Adipose tissue (tissue), 3 donors: ENCODE measurements around the gene TTLL13. TPM values are rescaled to one million over a fixed set of nuclear protein-coding genes. Genes with fewer than 3 reads are reported as not detected.
"Not testable (repeated sequence)": the region's sequence is repeated elsewhere in the genome, so short reads cannot be mapped to it uniquely, and the experiment has no call there.

Experiments used
- H3K27ac ChIP-seq: one replicate; pipeline ENCODE4 v1.5.1; 2013; ENCODE audit warnings: low read depth, low read length
- WGBS, 3 donors: extraction: QIAGEN DNeasy Blood & Tissue Kit; methylation state at CpG; one replicate each; pipeline ENCODE4 v1.1.7; 2013; 5-methylcytosine and 5-hydroxymethylcytosine counted together
- polyA plus RNA-seq, 3 donors: library from polyadenylated mRNA; stranded (reverse); fragments of 200-250 nt; gene quantifications; one replicate each; pipeline ENCODE4 v1.2.3, GENCODE V29; 2013
- donor health status: healthy with polysubstance abuse.
- donor health status: Bipolar disorder and iron deficiency.
- donor health status: healthy.

Gene TTLL13
- polyA plus RNA-seq, 3 donors, result 0.08 TPM; not detected in 2

- not testable (repeated sequence) for H3K27ac ChIP-seq
- WGBS, 3 donors, result 36 to 67% (median 65%) methylated on average over 4 of the region's 4 CpGs
Observed at GRCh38 chr15:90296316-90296884, 47.0 kb downstream of the TTLL13 start.

- no peak overlapping the region for H3K27ac ChIP-seq
Observed at GRCh38 chr15:90297021-90297420, 47.7 kb downstream of the TTLL13 start.

GRCh38 chr15:90300541-90300940 is 51.2 kb downstream of the TTLL13 start:
- 86 to 93% (median 90%) methylated on average over 9 of the region's 9 CpGs for WGBS, 3 donors
- no peak overlapping the region for H3K27ac ChIP-seq

More at GRCh38 chr15:90297021-90297420, 47.7 kb downstream of the TTLL13 start:
- WGBS, 3 donors, result 59 to 91% (median 89%) methylated on average over 4 of the region's 4 CpGs

- H3K27ac ChIP-seq, result no peak overlapping the region
- 64 to 70% (median 66%) methylated on average over 21 of the region's 21 CpGs for WGBS, 3 donors
Observed at GRCh38 chr15:90300988-90301706, 51.8 kb downstream of the TTLL13 start.

- 39 to 74% (median 66%) methylated on average over 8 of the region's 8 CpGs for WGBS, 3 donors
- H3K27ac ChIP-seq, result no peak overlapping the region
Observed at GRCh38 chr15:90301707-90302300, 52.4 kb downstream of the TTLL13 start.

GRCh38 chr15:90305355-90305754 is 56.0 kb downstream of the TTLL13 start:
- WGBS, 3 donors, result 95 to 96% (median 95%) methylated on average over 14 of the region's 14 CpGs
- not testable (repeated sequence) for H3K27ac ChIP-seq

- WGBS, 3 donors, result 71 to 82% (median 72%) methylated on average over 3 of the region's 3 CpGs
- no peak overlapping the region for H3K27ac ChIP-seq
Observed at GRCh38 chr15:90305932-90306331, 56.6 kb downstream of the TTLL13 start.

GRCh38 chr15:90306560-90306959 is 57.2 kb downstream of the TTLL13 start:
- H3K27ac ChIP-seq, result no peak overlapping the region

GRCh38 chr15:90307661-90308060 is 58.3 kb downstream of the TTLL13 start:
- no peak overlapping the region for H3K27ac ChIP-seq
- WGBS, 3 donors, result 67 to 93% (median 92%) methylated on average over 2 of the region's 2 CpGs

More at GRCh38 chr15:90306560-90306959, 57.2 kb downstream of the TTLL13 start:
- 28 to 58% (median 29%) methylated on average over 6 of the region's 6 CpGs for WGBS, 3 donors

- 92 to 95% (median 94%) methylated on average over 4 of the region's 4 CpGs for WGBS, 3 donors
- H3K27ac ChIP-seq, result no peak overlapping the region
Observed at GRCh38 chr15:90309020-90309419, 59.7 kb downstream of the TTLL13 start.

Other genes starting within 250 kb of the TTLL13 start
- gene ZNF710, start 248.2 kb upstream of the TTLL13 start, polyA plus RNA-seq, result 10 to 100 TPM in 1 of 3 donors, 1 to 10 TPM in 2; 4.5 to 75.8 (median 4.9) TPM
- 100 to 1,000 TPM in 1 of 3 donors, 10 to 100 TPM in 2; 26.3 to 144 (median 91.9) TPM for gene IDH2, start 147.1 kb upstream of the TTLL13 start, polyA plus RNA-seq
- gene SEMA4B, start 48.2 kb upstream of the TTLL13 start, polyA plus RNA-seq, result 10 to 100 TPM in 2 of 3 donors, 1 to 10 TPM in 1; 4.7 to 39.1 (median 23.3) TPM
- gene CIB1, start 15.6 kb upstream of the TTLL13 start, polyA plus RNA-seq, result 100 to 1,000 TPM; 105 to 188 (median 112) TPM
- 1 to 10 TPM; 2.6 to 3.7 (median 2.8) TPM for gene GDPGP1, start 15.3 kb upstream of the TTLL13 start, polyA plus RNA-seq
- 10 to 100 TPM; 25.0 to 91.9 (median 64.1) TPM for gene NGRN, start 16.1 kb downstream of the TTLL13 start, polyA plus RNA-seq
- gene ZNF774, start 102.7 kb downstream of the TTLL13 start, polyA plus RNA-seq, result 1 to 10 TPM in 1 of 3 donors, under 1 TPM in 1, not detected in 1; 0.24 to 1.1 TPM
- gene IQGAP1, start 138.7 kb downstream of the TTLL13 start, polyA plus RNA-seq, result 10 to 100 TPM; 43.6 to 75.2 (median 54.3) TPM